Hepatocyte (in vitro differentiated cells): Measurements from ENCODE around the gene GRP. TPM values are rescaled to one million over a fixed set of nuclear protein-coding genes. Genes with fewer than 3 reads are reported as not detected.

Source experiments
- DNase-seq: peaks from one replicate; pipeline ENCODE4 v3.0.0-alpha.2; 2016; ENCODE audit warnings: low spot score
- H2AFZ ChIP-seq: fragments of 200-600 bp; sonication (generic); 2 replicates; pipeline ENCODE4 v1.6.0; 2016; ENCODE audit warnings: antibody characterized with exemption, mild to moderate bottlenecking
- H3K27ac ChIP-seq: fragments of 200-600 bp; sonication (generic); 2 replicates; pipeline ENCODE4 v1.5.1; 2016; ENCODE audit warnings: mild to moderate bottlenecking
- H3K27me3 ChIP-seq: fragments of 200-600 bp; sonication (generic); 2 replicates; pipeline ENCODE4 v1.6.1; 2016
- H3K36me3 ChIP-seq: fragments of 200-600 bp; sonication (generic); replicated peaks from 2 replicates; pipeline ENCODE4 v1.5.1; 2016; ENCODE audit warnings: low read depth; ENCODE audit not compliant: insufficient read depth
- H3K4me1 ChIP-seq: fragments of 200-600 bp; sonication (generic); 2 replicates; pipeline ENCODE4 v1.5.1; 2016; ENCODE audit warnings: mild to moderate bottlenecking, moderate library complexity; ENCODE audit not compliant: insufficient read depth
- H3K4me2 ChIP-seq: fragments of 200-600 bp; sonication (generic); 2 replicates; pipeline ENCODE4 v1.6.0; 2016
- H3K4me3 ChIP-seq: fragments of 200-600 bp; sonication (generic); 2 replicates; pipeline ENCODE4 v1.5.1; 2016; ENCODE audit warnings: mild to moderate bottlenecking
- H3K79me2 ChIP-seq: fragments of 200-600 bp; sonication (generic); 2 replicates; pipeline ENCODE4 v1.6.0; 2017; ENCODE audit warnings: mild to moderate bottlenecking
- H3K9me2 ChIP-seq: fragments of 200-600 bp; sonication (generic); replicated peaks from 2 replicates; pipeline ENCODE4 v1.6.0; 2017; ENCODE audit warnings: mild to moderate bottlenecking; ENCODE audit not compliant: insufficient read depth
- H3K9me3 ChIP-seq: fragments of 200-600 bp; sonication (generic); 2 replicates; pipeline ENCODE4 v1.5.1; 2016; ENCODE audit warnings: low read depth, mild to moderate bottlenecking
- H4K20me1 ChIP-seq: fragments of 200-600 bp; sonication (generic); 2 replicates; pipeline ENCODE4 v1.6.0; 2016; ENCODE audit warnings: mild to moderate bottlenecking; ENCODE audit not compliant: insufficient read depth, poor library complexity, severe bottlenecking
- CTCF ChIP-seq: fragments of 200-600 bp; sonication (generic); IDR thresholded peaks from 2 replicates; pipeline ENCODE4 v1.5.1; 2016; ENCODE audit warnings: antibody characterized with exemption, mild to moderate bottlenecking; ENCODE audit not compliant: poor library complexity
- EZH2 ChIP-seq: fragments of 200-600 bp; sonication (generic); IDR thresholded peaks from 2 replicates; pipeline ENCODE4 v1.6.1; 2016; ENCODE audit warnings: antibody characterized with exemption, mild to moderate bottlenecking, borderline replicate concordance
- EZH2phosphoT487 ChIP-seq: fragments of 200-600 bp; sonication (generic); IDR thresholded peaks from one replicate; pipeline ENCODE4 v1.6.1; 2018; ENCODE audit warnings: antibody characterized with exemption, mild to moderate bottlenecking, low read depth, moderate library complexity; ENCODE audit not compliant: unreplicated experiment, severe bottlenecking
- WGBS: methylation state at CpG from one replicate; pipeline ENCODE4 v1.1.6; 2016; ENCODE audit warnings: low lambda C conversion rate; ENCODE audit errors: missing lambda C conversion rate; 5-methylcytosine and 5-hydroxymethylcytosine counted together
- polyA plus RNA-seq: library from polyadenylated mRNA; unstranded; fragments of >200 nt; fragmentation: Nextera tagmentation; extraction: Ambion mirVana; gene quantifications from 2 replicates; pipeline ENCODE4 v1.2.1, GENCODE V29; 2016
- total RNA-seq: library from RNA; depleted of rRNA; stranded (reverse); fragments of >200 nt; gene quantifications from 2 replicates; pipeline ENCODE4 v1.2.3, GENCODE V29; 2014

Gene GRP
- total and polyA plus RNA-seq, 2 experiments from 2014 or later: 0.71 to 2.6 TPM

- Histone ChIP-seq H2AFZ (no peak overlapping the region), H3K4me2 (no peak overlapping the region), H3K27me3 (peaks cover 21% of the 10 kb centered on the region), H3K4me3 (no peak overlapping the region), H3K27ac (no peak overlapping the region), H3K36me3 (no peaks in the 10 kb centered on the region), H3K4me1 (no peaks in the 10 kb centered on the region), H4K20me1 (no peaks in the 10 kb centered on the region), H3K79me2 (no peaks in the 10 kb centered on the region), H3K9me2 (no peaks in the 10 kb centered on the region), H3K9me3 (no peaks in the 10 kb centered on the region)
- TF ChIP-seq EZH2 (no peak), EZH2phosphoT487 (no peak), CTCF (no peak)
- 84% methylated on average over 4 of the region's 4 CpGs for WGBS
- DNase-seq: no peak
Observed at GRCh38 chr18:59210299-59210698, 9.7 kb upstream of the GRP start.

GRCh38 chr18:59211629-59212028, 8.3 kb upstream of the GRP start:
- no peaks in the 10 kb centered on the region for H3K4me1 ChIP-seq
- no peaks in the 10 kb centered on the region for H4K20me1 ChIP-seq
- H3K27ac ChIP-seq: no peak overlapping the region
- no peak for DNase-seq
- no peaks in the 10 kb centered on the region for H3K36me3 ChIP-seq
- no peak overlapping the region for H3K4me3 ChIP-seq
- 88% methylated on average over 2 of the region's 2 CpGs for WGBS
- no peaks in the 10 kb centered on the region for H3K9me3 ChIP-seq
- H3K79me2 ChIP-seq: no peaks in the 10 kb centered on the region
- peaks cover 29% of the 10 kb centered on the region for H3K27me3 ChIP-seq
- no peak overlapping the region for H2AFZ ChIP-seq
- TF ChIP-seq EZH2phosphoT487 (no peak), EZH2 (no peak), CTCF (no peak)
- H3K4me2 ChIP-seq: no peak overlapping the region
- no peaks in the 10 kb centered on the region for H3K9me2 ChIP-seq

- Histone ChIP-seq H3K27me3 (peaks cover 84% of the 10 kb centered on the region), H3K79me2 (no peaks in the 10 kb centered on the region), H3K27ac (no peak overlapping the region), H2AFZ (no peak overlapping the region), H3K4me3 (no peak overlapping the region), H4K20me1 (no peaks in the 10 kb centered on the region), H3K4me1 (peaks cover 14% of the 10 kb centered on the region), H3K9me2 (no peaks in the 10 kb centered on the region), H3K4me2 (no peak overlapping the region), H3K36me3 (no peaks in the 10 kb centered on the region), H3K9me3 (no peaks in the 10 kb centered on the region)
- TF ChIP-seq CTCF: no peak
- TF ChIP-seq EZH2: no peak
- no peak for TF ChIP-seq EZH2phosphoT487
- WGBS: 71% methylated on average over 6 of the region's 6 CpGs
- DNase-seq: no peak
Observed at GRCh38 chr18:59218018-59218417, 1.9 kb upstream of the GRP start.
